ENCODE results near the gene WAC.

Gene WAC

DNA sequence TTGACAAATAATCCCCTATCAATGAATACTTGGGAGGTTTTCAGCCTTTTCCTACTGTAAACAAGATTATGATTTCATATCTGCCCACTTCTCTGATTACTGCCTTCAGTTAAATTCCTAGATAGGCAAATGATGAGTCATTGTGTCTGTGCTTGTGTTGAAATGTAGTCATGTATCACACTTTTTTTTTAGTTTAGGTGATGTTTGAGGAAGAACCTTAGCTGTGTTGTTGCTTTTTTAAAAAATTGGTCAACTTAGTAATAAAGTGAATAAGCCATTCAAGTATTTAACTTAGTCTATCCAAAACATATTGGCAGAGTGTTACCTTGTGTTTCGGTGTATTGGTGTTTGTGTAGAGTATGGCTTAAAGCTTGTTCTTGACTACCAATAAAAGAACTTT, 60.0 kb downstream of the WAC start:
- H3K27me3 ChIP-seq (replicated peaks), result no peaks in the 10 kb centered on the region
- H3K4me3 ChIP-seq (ENCODE audit: low read depth, low read length), result no peak overlapping the region
- in situ Hi-C loops (cut with HindIII; ENCODE audit: low pct_ligation_motif_present, low sequenced_read_pairs), result no loop called here
- H3K36me3 ChIP-seq (replicated peaks), result peaks cover 20% of the 10 kb centered on the region
- TF ChIP-seq, protein P1, sequence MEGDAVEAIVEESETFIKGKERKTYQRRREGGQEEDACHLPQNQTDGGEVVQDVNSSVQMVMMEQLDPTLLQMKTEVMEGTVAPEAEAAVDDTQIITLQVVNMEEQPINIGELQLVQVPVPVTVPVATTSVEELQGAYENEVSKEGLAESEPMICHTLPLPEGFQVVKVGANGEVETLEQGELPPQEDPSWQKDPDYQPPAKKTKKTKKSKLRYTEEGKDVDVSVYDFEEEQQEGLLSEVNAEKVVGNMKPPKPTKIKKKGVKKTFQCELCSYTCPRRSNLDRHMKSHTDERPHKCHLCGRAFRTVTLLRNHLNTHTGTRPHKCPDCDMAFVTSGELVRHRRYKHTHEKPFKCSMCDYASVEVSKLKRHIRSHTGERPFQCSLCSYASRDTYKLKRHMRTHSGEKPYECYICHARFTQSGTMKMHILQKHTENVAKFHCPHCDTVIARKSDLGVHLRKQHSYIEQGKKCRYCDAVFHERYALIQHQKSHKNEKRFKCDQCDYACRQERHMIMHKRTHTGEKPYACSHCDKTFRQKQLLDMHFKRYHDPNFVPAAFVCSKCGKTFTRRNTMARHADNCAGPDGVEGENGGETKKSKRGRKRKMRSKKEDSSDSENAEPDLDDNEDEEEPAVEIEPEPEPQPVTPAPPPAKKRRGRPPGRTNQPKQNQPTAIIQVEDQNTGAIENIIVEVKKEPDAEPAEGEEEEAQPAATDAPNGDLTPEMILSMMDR (IDR thresholded peaks at IDR 0.05; ENCODE audit: low read depth, low read length, missing control alignments), result no peak
- peak; percentile 55 for DNase-seq
- H3K27ac ChIP-seq, result peak overlapping the region; percentile 20

DNA sequence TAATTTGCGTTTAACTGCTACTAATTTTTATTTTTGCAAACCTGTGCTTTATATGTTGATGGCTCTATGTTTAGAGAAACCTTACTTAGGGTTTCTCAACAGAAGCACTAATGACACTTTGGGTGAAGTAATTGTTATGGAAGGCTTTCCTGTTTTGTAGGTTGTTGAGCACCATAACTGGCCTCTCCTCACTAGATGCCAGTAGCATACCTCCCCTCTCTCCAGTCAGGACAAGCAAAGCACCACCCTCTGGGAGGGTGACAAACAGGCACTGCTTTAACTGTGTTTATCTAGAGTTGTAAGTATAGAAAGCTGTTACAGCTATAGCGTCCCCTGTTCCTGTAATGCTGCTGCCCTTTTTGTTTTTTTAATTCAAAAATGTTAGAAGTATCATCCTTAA, 60.9 kb downstream of the WAC start:
- no peaks in the 10 kb centered on the region for H3K27me3 ChIP-seq (replicated peaks)
- H3K4me3 ChIP-seq (ENCODE audit: low read depth, low read length), result no peak overlapping the region
- peaks cover 24% of the 10 kb centered on the region for H3K36me3 ChIP-seq (replicated peaks)
- in situ Hi-C loops (cut with HindIII; ENCODE audit: low pct_ligation_motif_present, low sequenced_read_pairs), result no loop called here
- DNase-seq, result no peak
- TF ChIP-seq, protein P1 (IDR thresholded peaks at IDR 0.05; ENCODE audit: low read depth, low read length, missing control alignments), result no peak
- H3K27ac ChIP-seq, result no peak overlapping the region

DNA sequence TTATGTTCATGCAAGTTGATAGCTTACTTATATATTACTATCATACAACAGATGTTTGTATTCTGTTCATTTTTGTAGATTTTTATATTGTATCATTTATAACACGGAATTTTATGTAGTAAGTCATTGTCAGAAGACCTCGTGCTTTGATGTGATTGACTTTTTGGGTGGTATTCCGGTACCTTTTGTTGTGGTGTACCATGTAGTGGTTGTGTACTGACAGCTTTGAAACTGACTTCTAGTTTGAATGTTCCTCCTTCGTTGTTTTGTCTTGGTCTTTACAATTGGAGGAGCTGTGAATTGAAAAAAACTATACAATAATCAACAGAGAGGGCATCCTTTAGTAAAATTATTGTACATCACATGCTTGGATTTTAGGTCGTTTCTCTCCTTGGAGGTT, 61.5 kb downstream of the WAC start:
- peaks cover 24% of the 10 kb centered on the region for H3K36me3 ChIP-seq (replicated peaks)
- TF ChIP-seq, protein P1 (IDR thresholded peaks at IDR 0.05; ENCODE audit: low read depth, low read length, missing control alignments), result no peak
- no peaks in the 10 kb centered on the region for H3K27me3 ChIP-seq (replicated peaks)
- DNase-seq, result no peak
- no peak overlapping the region for H3K4me3 ChIP-seq (ENCODE audit: low read depth, low read length)
- H3K27ac ChIP-seq, result no peak overlapping the region
- in situ Hi-C loops (cut with HindIII; ENCODE audit: low pct_ligation_motif_present, low sequenced_read_pairs), result no loop called here

DNA sequence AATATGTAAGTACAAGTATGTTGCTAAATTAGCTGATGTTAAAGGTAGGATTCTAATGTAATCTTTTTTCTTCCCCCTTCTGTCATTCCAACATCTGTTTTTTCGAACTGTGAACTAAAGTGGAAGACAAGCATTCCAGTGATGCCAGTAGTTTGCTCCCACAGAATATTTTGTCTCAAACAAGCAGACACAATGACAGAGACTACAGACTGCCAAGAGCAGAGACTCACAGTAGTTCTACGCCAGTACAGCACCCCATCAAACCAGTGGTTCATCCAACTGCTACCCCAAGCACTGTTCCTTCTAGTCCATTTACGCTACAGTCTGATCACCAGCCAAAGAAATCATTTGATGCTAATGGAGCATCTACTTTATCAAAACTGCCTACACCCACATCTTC, 62.7 kb downstream of the WAC start:
- peaks cover 16% of the 10 kb centered on the region for H3K36me3 ChIP-seq (replicated peaks)
- in situ Hi-C loops (cut with HindIII; ENCODE audit: low pct_ligation_motif_present, low sequenced_read_pairs), result no loop called here
- H3K27ac ChIP-seq, result no peak overlapping the region
- TF ChIP-seq, protein P1 (IDR thresholded peaks at IDR 0.05; ENCODE audit: low read depth, low read length, missing control alignments), result no peak
- DNase-seq, result peak; percentile 39
- no peaks in the 10 kb centered on the region for H3K27me3 ChIP-seq (replicated peaks)
- H3K4me3 ChIP-seq (ENCODE audit: low read depth, low read length), result no peak overlapping the region

DNA sequence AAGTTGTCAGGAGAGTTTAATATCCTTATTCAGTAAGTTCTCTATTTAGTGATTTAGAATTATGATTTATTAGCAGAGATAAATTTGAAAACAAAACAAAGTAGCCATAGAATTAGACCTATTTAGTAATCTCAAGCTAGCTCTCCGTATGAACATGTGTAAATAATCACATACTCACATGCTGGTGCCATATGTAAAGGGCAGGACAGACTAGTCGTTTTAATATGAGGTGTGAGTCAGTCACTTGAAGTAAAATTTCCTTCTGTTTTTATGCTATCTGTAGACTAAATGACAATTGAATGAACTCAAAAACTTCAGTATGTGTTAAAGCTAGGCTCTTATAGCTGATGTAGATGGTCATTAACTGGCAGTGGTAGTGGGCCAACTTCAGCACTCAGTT, 67.1 kb downstream of the WAC start:
- H3K27ac ChIP-seq, result no peak overlapping the region
- TF ChIP-seq, protein P1 (IDR thresholded peaks at IDR 0.05; ENCODE audit: low read depth, low read length, missing control alignments), result no peak
- peaks cover 7% of the 10 kb centered on the region for H3K36me3 ChIP-seq (replicated peaks)
- in situ Hi-C loops (cut with HindIII; ENCODE audit: low pct_ligation_motif_present, low sequenced_read_pairs), result no loop called here
- H3K27me3 ChIP-seq (replicated peaks), result no peaks in the 10 kb centered on the region
- H3K4me3 ChIP-seq (ENCODE audit: low read depth, low read length), result no peak overlapping the region
- no peak for DNase-seq

DNA sequence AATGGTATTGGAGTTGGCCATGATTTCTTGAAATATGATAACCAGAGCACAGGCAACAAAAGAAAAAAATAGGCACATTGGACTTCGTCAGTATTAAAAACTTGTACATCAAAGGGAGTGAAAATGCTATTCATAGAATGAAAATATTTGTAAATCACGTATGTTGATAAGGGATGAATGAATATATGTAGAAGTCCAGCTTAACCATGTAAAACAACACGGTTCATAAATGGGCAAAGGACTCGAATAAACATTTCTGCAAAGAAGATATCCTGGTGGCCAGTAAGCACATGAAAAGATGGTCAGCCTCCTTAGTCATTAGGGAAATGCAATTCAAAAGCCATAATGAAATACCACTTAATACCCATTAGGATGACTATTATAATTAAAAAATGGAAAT, 68.1 kb downstream of the WAC start:
- Histone ChIP-seq H3K27me3 (replicated peaks) (no peaks in the 10 kb centered on the region), H3K4me3 (ENCODE audit: low read depth, low read length) (no peak overlapping the region), H3K27ac (no peak overlapping the region), H3K36me3 (replicated peaks) (peaks cover 9% of the 10 kb centered on the region)
- no peak for DNase-seq
- TF ChIP-seq, protein P1 (IDR thresholded peaks at IDR 0.05; ENCODE audit: low read depth, low read length, missing control alignments), result no peak
- in situ Hi-C loops (cut with HindIII; ENCODE audit: low pct_ligation_motif_present, low sequenced_read_pairs), result no loop called here
